K562 (cell line): ENCODE data around the gene LRRC3.

ENCODE experiments used
- C11orf30 ChIP-seq: fragments of 450-650 bp; IDR thresholded peaks from 2 replicates; pipeline ENCODE4 v1.6.1; 2016; ENCODE audit warnings: low read depth, mild to moderate bottlenecking
- CBX8 ChIP-seq: fragments of 200-600 bp; sonication (generic); IDR thresholded peaks from 2 replicates; pipeline ENCODE4 v1.6.1; 2012; ENCODE audit warnings: borderline replicate concordance, mixed run types, low read depth, mild to moderate bottlenecking, moderate library complexity, mixed read lengths, low read length, control low read depth, inconsistent platforms; ENCODE audit not compliant: poor library complexity, severe bottlenecking; ENCODE audit errors: extremely low read depth
- CREB3L1 ChIP-seq: fragments of 450-650 bp; IDR thresholded peaks from 2 replicates; pipeline ENCODE4 v1.6.1; 2014; ENCODE audit warnings: low read depth, mild to moderate bottlenecking, moderate library complexity, borderline replicate concordance
- CTCF ChIP-seq, 3 experiments: IDR thresholded peaks in 2 of 3; conservative IDR thresholded peaks in 1 of 3; 2 replicates each; pipeline ENCODE4 v1.5.1; 2011 to 2012; ENCODE audit warnings: low read length in 3 of 3, mild to moderate bottlenecking in 3 of 3, control low read depth in 2 of 3, improper control_type of control experiment in 1 of 3, inconsistent platforms in 1 of 3, low read depth in 1 of 3, mixed read lengths in 1 of 3, moderate library complexity in 1 of 3; ENCODE audit not compliant: insufficient read depth in 2 of 3
- PML ChIP-seq: IDR thresholded peaks from 2 replicates; pipeline ENCODE4 v1.6.1; 2012; ENCODE audit warnings: low read length, inconsistent platforms
- USF2 ChIP-seq: sonication (generic); formaldehyde crosslinking; IDR thresholded peaks from 2 replicates; pipeline ENCODE4 v1.5.0; 2020; ENCODE audit warnings: missing genetic modification reagents
- ZZZ3 ChIP-seq: fragments of 450-650 bp; IDR thresholded peaks from 2 replicates; pipeline ENCODE4 v1.6.1; 2016; ENCODE audit warnings: antibody characterized with exemption, mild to moderate bottlenecking, moderate library complexity
- TF ChIP-seq, protein P1 (sequence below), 2 experiments: fragments of 450-650 bp; IDR thresholded peaks; 2 replicates each; pipeline ENCODE4 v1.6.1; 2016; ENCODE audit warnings: mild to moderate bottlenecking in 2 of 2, borderline replicate concordance in 1 of 2, low read depth in 1 of 2, moderate library complexity in 1 of 2

- TF ChIP-seq USF2 (CRISPR knock-in tag) (no peak), CREB3L1 (no peak), CBX8 (no peak), PML (no peak), CTCF (IDR thresholded peaks at IDR 0.05 in 2 of 3, conservative IDR thresholded peaks at IDR 0.05 in 1 of 3; ENCODE audit: insufficient read depth in 2 of 3, low read depth in 1 of 3, low read length in 3 of 3) (no peak), C11orf30 (no peak), ZZZ3 (no peak)
- TF ChIP-seq, protein P1, sequence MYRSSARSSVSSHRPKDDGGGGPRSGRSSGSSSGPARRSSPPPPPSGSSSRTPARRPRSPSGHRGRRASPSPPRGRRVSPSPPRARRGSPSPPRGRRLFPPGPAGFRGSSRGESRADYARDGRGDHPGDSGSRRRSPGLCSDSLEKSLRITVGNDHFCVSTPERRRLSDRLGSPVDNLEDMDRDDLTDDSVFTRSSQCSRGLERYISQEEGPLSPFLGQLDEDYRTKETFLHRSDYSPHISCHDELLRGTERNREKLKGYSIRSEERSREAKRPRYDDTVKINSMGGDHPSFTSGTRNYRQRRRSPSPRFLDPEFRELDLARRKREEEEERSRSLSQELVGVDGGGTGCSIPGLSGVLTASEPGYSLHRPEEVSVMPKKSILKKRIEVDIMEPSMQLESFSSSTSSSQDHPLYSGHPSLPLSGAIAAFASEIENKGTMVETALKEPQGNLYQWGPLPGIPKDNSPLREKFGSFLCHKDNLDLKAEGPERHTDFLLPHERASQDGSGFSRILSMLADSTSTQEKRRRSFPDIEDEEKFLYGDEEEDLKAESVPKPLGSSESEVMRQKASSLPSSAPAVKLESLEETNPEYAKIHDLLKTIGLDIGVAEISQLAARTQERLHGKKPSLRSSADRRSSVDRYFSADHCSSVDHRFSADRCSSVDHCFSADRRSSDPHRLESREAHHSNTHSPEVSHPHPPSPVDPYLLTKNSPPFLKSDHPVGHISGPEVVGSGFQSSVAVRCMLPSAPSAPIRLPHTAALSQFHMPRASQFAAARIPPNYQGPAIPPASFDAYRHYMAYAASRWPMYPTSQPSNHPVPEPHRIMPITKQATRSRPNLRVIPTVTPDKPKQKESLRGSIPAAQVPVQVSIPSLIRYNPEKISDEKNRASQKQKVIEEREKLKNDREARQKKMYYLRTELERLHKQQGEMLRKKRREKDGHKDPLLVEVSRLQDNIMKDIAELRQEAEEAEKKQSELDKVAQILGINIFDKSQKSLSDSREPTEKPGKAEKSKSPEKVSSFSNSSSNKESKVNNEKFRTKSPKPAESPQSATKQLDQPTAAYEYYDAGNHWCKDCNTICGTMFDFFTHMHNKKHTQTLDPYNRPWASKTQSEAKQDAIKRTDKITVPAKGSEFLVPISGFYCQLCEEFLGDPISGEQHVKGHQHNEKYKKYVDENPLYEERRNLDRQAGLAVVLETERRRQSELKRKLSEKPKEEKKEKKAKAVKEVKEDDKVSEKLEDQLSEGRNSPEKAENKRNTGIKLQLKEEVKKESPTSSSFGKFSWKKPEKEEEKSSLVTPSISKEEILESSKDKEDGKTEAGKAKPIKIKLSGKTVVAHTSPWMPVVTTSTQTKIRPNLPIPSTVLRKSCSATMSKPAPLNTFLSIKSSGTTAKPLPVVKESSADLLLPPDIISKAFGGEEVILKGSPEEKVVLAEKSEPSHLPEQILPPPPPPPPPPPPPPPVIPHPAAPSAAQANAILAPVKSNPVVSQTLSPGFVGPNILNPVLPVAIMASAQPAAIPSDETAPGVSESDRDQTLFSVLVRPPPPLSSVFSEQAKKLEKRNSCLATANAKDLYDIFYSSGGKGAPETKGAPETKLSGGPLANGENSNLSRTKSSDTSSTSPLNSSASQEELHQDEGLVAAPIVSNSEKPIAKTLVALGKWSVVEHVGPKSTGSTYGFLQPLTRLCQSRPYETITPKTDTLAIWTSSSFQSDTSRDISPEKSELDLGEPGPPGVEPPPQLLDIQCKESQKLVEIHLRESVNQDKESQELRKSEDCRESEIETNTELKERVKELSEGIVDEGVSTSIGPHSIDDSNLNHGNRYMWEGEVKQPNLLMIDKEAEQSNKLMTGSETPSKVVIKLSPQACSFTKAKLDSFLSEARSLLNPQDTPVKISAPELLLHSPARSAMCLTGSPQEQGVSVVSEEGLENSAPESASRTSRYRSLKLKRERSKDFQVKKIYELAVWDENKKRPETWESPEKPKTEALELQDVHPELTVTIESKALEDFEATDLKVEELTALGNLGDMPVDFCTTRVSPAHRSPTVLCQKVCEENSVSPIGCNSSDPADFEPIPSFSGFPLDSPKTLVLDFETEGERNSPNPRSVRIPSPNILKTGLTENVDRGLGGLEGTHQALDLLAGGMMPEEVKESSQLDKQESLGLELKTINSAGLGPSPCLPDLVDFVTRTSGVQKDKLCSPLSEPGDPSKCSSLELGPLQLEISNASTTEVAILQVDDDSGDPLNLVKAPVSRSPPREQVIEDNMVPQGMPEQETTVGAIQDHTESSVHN (IDR thresholded peaks at IDR 0.05; ENCODE audit: borderline replicate concordance in 1 of 2, low read depth in 1 of 2), result no peak
Measured at GRCh38 chr21:44471996-44472395, 16.7 kb downstream of the LRRC3 start.
